Measurements from ENCODE around the gene MKS1.

MKS1 gene

GRCh38 chr17:58219007-58219788 lies at the start of gene MKS1:
Gene MKS1, minus strand, starts transcription at chr17:58219255. Its CDS starts 25 bp downstream, at chr17:58219230.
- TF ChIP-seq, protein P1, sequence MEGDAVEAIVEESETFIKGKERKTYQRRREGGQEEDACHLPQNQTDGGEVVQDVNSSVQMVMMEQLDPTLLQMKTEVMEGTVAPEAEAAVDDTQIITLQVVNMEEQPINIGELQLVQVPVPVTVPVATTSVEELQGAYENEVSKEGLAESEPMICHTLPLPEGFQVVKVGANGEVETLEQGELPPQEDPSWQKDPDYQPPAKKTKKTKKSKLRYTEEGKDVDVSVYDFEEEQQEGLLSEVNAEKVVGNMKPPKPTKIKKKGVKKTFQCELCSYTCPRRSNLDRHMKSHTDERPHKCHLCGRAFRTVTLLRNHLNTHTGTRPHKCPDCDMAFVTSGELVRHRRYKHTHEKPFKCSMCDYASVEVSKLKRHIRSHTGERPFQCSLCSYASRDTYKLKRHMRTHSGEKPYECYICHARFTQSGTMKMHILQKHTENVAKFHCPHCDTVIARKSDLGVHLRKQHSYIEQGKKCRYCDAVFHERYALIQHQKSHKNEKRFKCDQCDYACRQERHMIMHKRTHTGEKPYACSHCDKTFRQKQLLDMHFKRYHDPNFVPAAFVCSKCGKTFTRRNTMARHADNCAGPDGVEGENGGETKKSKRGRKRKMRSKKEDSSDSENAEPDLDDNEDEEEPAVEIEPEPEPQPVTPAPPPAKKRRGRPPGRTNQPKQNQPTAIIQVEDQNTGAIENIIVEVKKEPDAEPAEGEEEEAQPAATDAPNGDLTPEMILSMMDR (conservative IDR thresholded peaks at IDR 0.05; ENCODE audit: low read depth, low read length) = peak; percentile 53
- H3K4me3 ChIP-seq (ENCODE audit: low read depth, low read length) = peak within 1 kb of the TSS; percentile 85
- DNase-seq (ENCODE audit: low read depth) = peak; percentile 93

GRCh38 chr17:58268326-58268725 lies 49.3 kb upstream of the MKS1 start:
- DNase-seq (ENCODE audit: low read depth) = no peak
- TF ChIP-seq, protein P1 (conservative IDR thresholded peaks at IDR 0.05; ENCODE audit: low read depth, low read length) = no peak
- H3K4me3 ChIP-seq (ENCODE audit: low read depth, low read length) = no peak overlapping the region

- TF ChIP-seq, protein P1 (conservative IDR thresholded peaks at IDR 0.05; ENCODE audit: low read depth, low read length) = no peak
- DNase-seq (ENCODE audit: low read depth) = no peak
- no peak overlapping the region for H3K4me3 ChIP-seq (ENCODE audit: low read depth, low read length)
Measured at GRCh38 chr17:58267347-58268324, 48.6 kb upstream of the MKS1 start.

GRCh38 chr17:58265902-58266875 lies 47.1 kb upstream of the MKS1 start:
- TF ChIP-seq, protein P1 (conservative IDR thresholded peaks at IDR 0.05; ENCODE audit: low read depth, low read length) = no peak

DNA sequence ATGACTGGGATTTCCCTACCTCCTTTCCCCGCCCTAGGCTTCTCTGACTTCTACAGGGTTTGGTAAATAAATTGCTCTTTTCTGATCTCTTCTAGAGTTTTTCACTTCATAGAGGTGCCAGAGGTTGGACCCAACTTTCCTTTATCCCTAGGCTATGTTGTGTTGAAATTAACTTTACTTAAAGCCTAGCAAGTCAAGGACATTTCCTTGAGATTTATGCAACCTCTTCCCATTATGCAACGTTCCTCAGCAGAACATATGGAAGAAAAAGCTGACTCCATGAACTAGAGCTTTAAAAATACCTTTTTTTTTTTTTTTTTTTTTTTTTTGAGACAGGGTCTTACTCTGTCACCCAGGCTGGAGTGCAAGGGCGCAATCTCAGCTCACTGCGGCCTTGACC lies 46.2 kb upstream of the MKS1 start:
- H3K4me3 ChIP-seq (ENCODE audit: low read depth, low read length) = no peak overlapping the region

More at GRCh38 chr17:58265902-58266875, 47.1 kb upstream of the MKS1 start:
- H3K4me3 ChIP-seq (ENCODE audit: low read depth, low read length) = no peak overlapping the region
- DNase-seq (ENCODE audit: low read depth) = no peak

More for the DNA sequence above, 46.2 kb upstream of the MKS1 start:
- TF ChIP-seq, protein P1 (conservative IDR thresholded peaks at IDR 0.05; ENCODE audit: low read depth, low read length) = no peak
- no peak for DNase-seq (ENCODE audit: low read depth)
